Panc1 (cell line): ENCODE results near the gene CD44. TPM values are rescaled to one million over a fixed set of nuclear protein-coding genes. Genes with fewer than 3 reads are reported as not detected.

Experiments
- ATAC-seq: fragments of 200-7000 bp; cut with Tn5 transposase; 2 replicates; pipeline ENCODE4 v1.9.1; 2020; ENCODE audit warnings: mild to moderate bottlenecking, moderate library complexity
- BruUV-seq: library from RNA; stranded (reverse); fragments of 400-500 nt; replicated peaks from 2 replicates; lab custom pipeline; 2021; lab: Mats Ljungman, UMichigan
- CTCF ChIA-PET: fragments of 300-600 bp; sonication (Branson Sonifier 250); formaldehyde crosslinking; loops from one replicate; lab custom pipeline; 2022; ENCODE audit warnings: antibody characterized with exemption; lab: Charles Lee
- POLR2A ChIA-PET: fragments of 300-600 bp; sonication (Branson Sonifier 250); formaldehyde crosslinking; loops from one replicate; lab custom pipeline; 2022; ENCODE audit warnings: antibody characterized with exemption; lab: Charles Lee
- DNase-seq: peaks from one replicate; pipeline ENCODE4 v3.0.0-alpha.2; 2010; ENCODE audit warnings: low read depth, low spot score
- H3K27ac ChIP-seq: 2 replicates; pipeline ENCODE4 v1.5.1; 2011; ENCODE audit warnings: mild to moderate bottlenecking, low read length, inconsistent platforms
- H3K27me3 ChIP-seq: fragments of 200-500 bp; sonication (Bioruptor generic); 2 replicates; pipeline ENCODE4 v1.6.0; 2014; ENCODE audit warnings: low read length, inconsistent platforms; ENCODE audit not compliant: control insufficient read depth, insufficient read depth
- H3K36me3 ChIP-seq: fragments of 200-500 bp; sonication (Bioruptor generic); 2 replicates; pipeline ENCODE4 v1.5.1; 2014; ENCODE audit warnings: inconsistent platforms, mild to moderate bottlenecking, low read length, moderate library complexity; ENCODE audit not compliant: control insufficient read depth, insufficient read depth
- H3K4me1 ChIP-seq: 2 replicates; pipeline ENCODE4 v1.5.1; 2011; ENCODE audit warnings: inconsistent platforms, mild to moderate bottlenecking, low read length, moderate library complexity; ENCODE audit not compliant: control insufficient read depth, insufficient read depth
- H3K4me3 ChIP-seq, 2 experiments: 2 replicates each; pipeline ENCODE4 v1.5.1; 2011 to 2012; ENCODE audit warnings: low read depth in 2 of 2, low read length in 2 of 2, mild to moderate bottlenecking in 2 of 2, inconsistent platforms in 1 of 2, moderate library complexity in 1 of 2
- H3K9me3 ChIP-seq: fragments of 200-500 bp; sonication (Bioruptor generic); 2 replicates; pipeline ENCODE4 v1.5.1; 2014; ENCODE audit warnings: low read depth, mild to moderate bottlenecking, inconsistent platforms, low read length, moderate library complexity; ENCODE audit not compliant: control insufficient read depth, insufficient read depth
- POLR2AphosphoS5 ChIP-seq: IDR thresholded peaks from 2 replicates; pipeline ENCODE4 v1.6.1; 2012; ENCODE audit warnings: mild to moderate bottlenecking, low read depth, low read length, moderate library complexity
- SIN3A ChIP-seq: IDR thresholded peaks from 2 replicates; pipeline ENCODE4 v1.6.1; 2012; ENCODE audit warnings: low read depth, mild to moderate bottlenecking, low read length, moderate library complexity, borderline replicate concordance; ENCODE audit not compliant: insufficient read depth
- TCF7L2 ChIP-seq: IDR thresholded peaks from 2 replicates; pipeline ENCODE4 v1.6.1; 2011; ENCODE audit warnings: mild to moderate bottlenecking, low read depth, low read length, inconsistent platforms
- in situ Hi-C: cut with HindIII; loops from 2 replicates; pipeline ENCODE4 v1.10.0; 2016; ENCODE audit warnings: low sequenced_read_pairs, low pct_unique_long_range_greater_than_20kb
- intact Hi-C: fragments of 100-400 bp; cut with micrococcal nuclease; formaldehyde crosslinking; loops from one replicate; pipeline ENCODE4 v1.10.0; 2022; ENCODE audit not compliant: unreplicated experiment
- total RNA-seq: library from RNA; stranded (reverse); gene quantifications from one replicate; pipeline ENCODE4 v1.2.1, GENCODE V29; 2021; ENCODE audit not compliant: unreplicated experiment
- TF ChIP-seq, protein P1 (sequence below): fragments of 450-650 bp; IDR thresholded peaks from 2 replicates; pipeline ENCODE4 v1.5.1; 2017; ENCODE audit warnings: mild to moderate bottlenecking
- TF ChIP-seq, protein P2 (sequence below), 2 experiments: IDR thresholded peaks; 2 replicates each; pipeline ENCODE4 v1.6.1; 2011 to 2012; ENCODE audit warnings: low read depth in 2 of 2, control low read depth in 1 of 2, low read length in 1 of 2, mild to moderate bottlenecking in 1 of 2, moderate library complexity in 1 of 2; ENCODE audit not compliant: insufficient read depth in 1 of 2

The CD44 gene
- total RNA-seq, 1 experiment from 2014 or later: 1,819 TPM

DNA sequence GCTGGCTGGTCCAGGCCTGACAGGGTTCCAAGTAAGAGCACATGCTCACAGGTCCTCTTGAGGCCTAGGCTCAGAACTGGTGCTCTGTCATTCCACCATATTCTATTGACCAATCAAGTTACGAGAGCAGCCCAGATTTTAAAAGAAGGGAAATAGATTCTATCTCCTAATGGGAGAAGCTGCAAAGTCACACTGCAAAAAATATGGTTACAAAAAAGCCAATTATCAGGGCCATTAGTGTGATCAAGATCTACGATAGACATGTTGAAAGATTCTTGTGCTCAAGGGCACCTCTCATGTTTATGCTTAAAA lies 96.1 kb downstream of the CD44 start:
- peaks cover 11% of the 10 kb centered on the region; the same call in 1 of the 2 replicates for H3K36me3 ChIP-seq
- CTCF ChIA-PET: no interaction called here
- no peak; the same call in 1 of the 2 replicates for ATAC-seq
- DNase-seq: no peak
- no TSS peak for BruUV-seq
- H3K9me3 ChIP-seq: no peaks in the 10 kb centered on the region
- intact Hi-C loops: loop anchor here (5.0 to 10.0 kb wide), 2 partner anchors 240 to 308 kb away; no protein-coding TSS in a partner anchor
- TF ChIP-seq SIN3A (no peak), TCF7L2 (no peak), POLR2AphosphoS5 (no peak)
- TF ChIP-seq, protein P1, sequence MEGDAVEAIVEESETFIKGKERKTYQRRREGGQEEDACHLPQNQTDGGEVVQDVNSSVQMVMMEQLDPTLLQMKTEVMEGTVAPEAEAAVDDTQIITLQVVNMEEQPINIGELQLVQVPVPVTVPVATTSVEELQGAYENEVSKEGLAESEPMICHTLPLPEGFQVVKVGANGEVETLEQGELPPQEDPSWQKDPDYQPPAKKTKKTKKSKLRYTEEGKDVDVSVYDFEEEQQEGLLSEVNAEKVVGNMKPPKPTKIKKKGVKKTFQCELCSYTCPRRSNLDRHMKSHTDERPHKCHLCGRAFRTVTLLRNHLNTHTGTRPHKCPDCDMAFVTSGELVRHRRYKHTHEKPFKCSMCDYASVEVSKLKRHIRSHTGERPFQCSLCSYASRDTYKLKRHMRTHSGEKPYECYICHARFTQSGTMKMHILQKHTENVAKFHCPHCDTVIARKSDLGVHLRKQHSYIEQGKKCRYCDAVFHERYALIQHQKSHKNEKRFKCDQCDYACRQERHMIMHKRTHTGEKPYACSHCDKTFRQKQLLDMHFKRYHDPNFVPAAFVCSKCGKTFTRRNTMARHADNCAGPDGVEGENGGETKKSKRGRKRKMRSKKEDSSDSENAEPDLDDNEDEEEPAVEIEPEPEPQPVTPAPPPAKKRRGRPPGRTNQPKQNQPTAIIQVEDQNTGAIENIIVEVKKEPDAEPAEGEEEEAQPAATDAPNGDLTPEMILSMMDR: no peak
- TF ChIP-seq, protein P2, sequence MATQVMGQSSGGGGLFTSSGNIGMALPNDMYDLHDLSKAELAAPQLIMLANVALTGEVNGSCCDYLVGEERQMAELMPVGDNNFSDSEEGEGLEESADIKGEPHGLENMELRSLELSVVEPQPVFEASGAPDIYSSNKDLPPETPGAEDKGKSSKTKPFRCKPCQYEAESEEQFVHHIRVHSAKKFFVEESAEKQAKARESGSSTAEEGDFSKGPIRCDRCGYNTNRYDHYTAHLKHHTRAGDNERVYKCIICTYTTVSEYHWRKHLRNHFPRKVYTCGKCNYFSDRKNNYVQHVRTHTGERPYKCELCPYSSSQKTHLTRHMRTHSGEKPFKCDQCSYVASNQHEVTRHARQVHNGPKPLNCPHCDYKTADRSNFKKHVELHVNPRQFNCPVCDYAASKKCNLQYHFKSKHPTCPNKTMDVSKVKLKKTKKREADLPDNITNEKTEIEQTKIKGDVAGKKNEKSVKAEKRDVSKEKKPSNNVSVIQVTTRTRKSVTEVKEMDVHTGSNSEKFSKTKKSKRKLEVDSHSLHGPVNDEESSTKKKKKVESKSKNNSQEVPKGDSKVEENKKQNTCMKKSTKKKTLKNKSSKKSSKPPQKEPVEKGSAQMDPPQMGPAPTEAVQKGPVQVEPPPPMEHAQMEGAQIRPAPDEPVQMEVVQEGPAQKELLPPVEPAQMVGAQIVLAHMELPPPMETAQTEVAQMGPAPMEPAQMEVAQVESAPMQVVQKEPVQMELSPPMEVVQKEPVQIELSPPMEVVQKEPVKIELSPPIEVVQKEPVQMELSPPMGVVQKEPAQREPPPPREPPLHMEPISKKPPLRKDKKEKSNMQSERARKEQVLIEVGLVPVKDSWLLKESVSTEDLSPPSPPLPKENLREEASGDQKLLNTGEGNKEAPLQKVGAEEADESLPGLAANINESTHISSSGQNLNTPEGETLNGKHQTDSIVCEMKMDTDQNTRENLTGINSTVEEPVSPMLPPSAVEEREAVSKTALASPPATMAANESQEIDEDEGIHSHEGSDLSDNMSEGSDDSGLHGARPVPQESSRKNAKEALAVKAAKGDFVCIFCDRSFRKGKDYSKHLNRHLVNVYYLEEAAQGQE (IDR thresholded peaks at IDR 0.05; ENCODE audit: insufficient read depth in 1 of 2, low read depth in 2 of 2, low read length in 1 of 2): no peak
- in situ Hi-C loops: no loop called here
- POLR2A ChIA-PET: no interaction called here
- no peak overlapping the region for H3K27ac ChIP-seq
- H3K4me1 ChIP-seq: peaks cover 23% of the 10 kb centered on the region
- no peaks in the 10 kb centered on the region for H3K27me3 ChIP-seq
- H3K4me3 ChIP-seq: no peak overlapping the region

DNA sequence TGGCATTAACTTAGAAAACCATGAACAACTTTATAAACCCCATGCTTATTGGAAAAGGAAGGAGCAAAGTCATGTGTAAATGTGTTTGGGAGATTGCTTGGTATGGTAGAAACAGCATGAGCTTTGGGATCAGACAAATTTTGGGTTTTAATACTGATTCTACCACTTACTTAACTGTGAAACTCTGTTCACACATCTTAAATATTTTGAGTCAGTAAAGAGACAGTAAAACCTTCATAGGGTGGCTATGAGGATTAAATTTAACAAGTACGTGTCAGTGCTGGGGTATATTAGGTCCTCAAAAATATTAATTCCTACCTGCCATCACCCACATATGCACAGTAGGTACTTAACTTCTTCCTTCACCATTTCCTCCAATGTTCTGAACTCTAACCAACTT lies 96.5 kb downstream of the CD44 start:
- CTCF ChIA-PET: interaction anchor here (0.8 kb wide), 1 partner anchor 309 kb away, joined by 3 read pairs; no protein-coding TSS in a partner anchor
- H3K4me1 ChIP-seq: peaks cover 19% of the 10 kb centered on the region
- no peak for DNase-seq
- H3K4me3 ChIP-seq: no peak overlapping the region
- no peaks in the 10 kb centered on the region for H3K27me3 ChIP-seq
- TF ChIP-seq SIN3A (no peak), TCF7L2 (no peak), POLR2AphosphoS5 (no peak)
- TF ChIP-seq, protein P1: no peak
- TF ChIP-seq, protein P2 (IDR thresholded peaks at IDR 0.05; ENCODE audit: insufficient read depth in 1 of 2, low read depth in 2 of 2, low read length in 1 of 2): no peak
- no peak overlapping the region for H3K27ac ChIP-seq
- BruUV-seq: no TSS peak
- H3K36me3 ChIP-seq: peaks cover 9% of the 10 kb centered on the region; the same call in 1 of the 2 replicates
- H3K9me3 ChIP-seq: no peaks in the 10 kb centered on the region
- POLR2A ChIA-PET: no interaction called here
- intact Hi-C loops (loop anchor here (5.0 to 10.0 kb wide), 2 partner anchors 241 to 308 kb away; no protein-coding TSS in a partner anchor), in situ Hi-C loops (no loop called here)
- ATAC-seq: no peak
